Dermis blood vessel endothelial cell (primary cell): ENCODE data around the gene SHC3. TPM values are rescaled to one million over a fixed set of nuclear protein-coding genes. Genes with fewer than 3 reads are reported as not detected.

Source experiments
- DNase-seq: peaks from one replicate; pipeline ENCODE4 v3.0.0; 2010
- total RNA-seq: library from RNA; depleted of rRNA; stranded (reverse); fragments of >200 nt; gene quantifications from 2 replicates; pipeline ENCODE4 v1.2.3, GENCODE V29; 2014

Gene SHC3
- total RNA-seq, 1 donor from 2014 or later, result 0.17 TPM

- no peak for DNase-seq
These were observed 73.8 kb downstream of the SHC3 start for GRCh38 chr9:89104821-89105220.

- DNase-seq, result no peak
These were observed 81.4 kb downstream of the SHC3 start for GRCh38 chr9:89097219-89097618.

GRCh38 chr9:89096807-89097206, 81.8 kb downstream of the SHC3 start:
- no peak for DNase-seq

GRCh38 chr9:89095761-89096528, 82.7 kb downstream of the SHC3 start:
- DNase-seq, result no peak

GRCh38 chr9:89093201-89093975, 85.2 kb downstream of the SHC3 start:
- DNase-seq, result no peak

GRCh38 chr9:89089176-89089575, 89.4 kb downstream of the SHC3 start:
- no peak for DNase-seq

GRCh38 chr9:89083626-89084025, 95.0 kb downstream of the SHC3 start:
- DNase-seq, result no peak

- DNase-seq, result no peak
These were observed 98.4 kb downstream of the SHC3 start for GRCh38 chr9:89080193-89080592.

- DNase-seq, result no peak
These were observed 99.2 kb downstream of the SHC3 start for GRCh38 chr9:89079391-89079790.

GRCh38 chr9:89078860-89079259, 99.8 kb downstream of the SHC3 start:
- DNase-seq, result peak; percentile 27

- no peak for DNase-seq
These were observed 100.2 kb downstream of the SHC3 start for GRCh38 chr9:89078421-89078820.

- DNase-seq, result no peak
These were observed 101.1 kb downstream of the SHC3 start for GRCh38 chr9:89077519-89077918.

GRCh38 chr9:89073397-89073796, 105.2 kb downstream of the SHC3 start:
- DNase-seq, result no peak

GRCh38 chr9:89071591-89071990, 107.0 kb downstream of the SHC3 start:
- no peak for DNase-seq

- no peak for DNase-seq
These were observed 111.8 kb downstream of the SHC3 start for GRCh38 chr9:89066835-89067234.

GRCh38 chr9:89065921-89066320, 112.7 kb downstream of the SHC3 start:
- DNase-seq, result no peak

- no peak for DNase-seq
These were observed 117.8 kb downstream of the SHC3 start for GRCh38 chr9:89060790-89061189.

GRCh38 chr9:89059925-89060506, 118.6 kb downstream of the SHC3 start:
- no peak for DNase-seq

- no peak for DNase-seq
These were observed 119.7 kb downstream of the SHC3 start for GRCh38 chr9:89058906-89059305.

GRCh38 chr9:89054865-89055495, 123.6 kb downstream of the SHC3 start:
- DNase-seq, result no peak

GRCh38 chr9:89053301-89053700, 125.3 kb downstream of the SHC3 start:
- DNase-seq, result no peak

GRCh38 chr9:89052470-89053097, 126.0 kb downstream of the SHC3 start:
- no peak for DNase-seq
